ENCODE measurements around the gene CCR2.

DNA sequence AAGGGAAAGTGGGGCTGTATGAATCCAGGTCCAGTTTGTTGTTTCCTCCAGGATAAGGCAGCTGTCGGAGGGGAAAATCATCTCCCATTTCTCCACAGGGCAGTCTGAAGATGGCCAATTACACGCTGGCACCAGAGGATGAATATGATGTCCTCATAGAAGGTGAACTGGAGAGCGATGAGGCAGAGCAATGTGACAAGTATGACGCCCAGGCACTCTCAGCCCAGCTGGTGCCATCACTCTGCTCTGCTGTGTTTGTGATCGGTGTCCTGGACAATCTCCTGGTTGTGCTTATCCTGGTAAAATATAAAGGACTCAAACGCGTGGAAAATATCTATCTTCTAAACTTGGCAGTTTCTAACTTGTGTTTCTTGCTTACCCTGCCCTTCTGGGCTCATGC, 54.1 kb downstream of the CCR2 start:
- TF ChIP-seq, protein P1, sequence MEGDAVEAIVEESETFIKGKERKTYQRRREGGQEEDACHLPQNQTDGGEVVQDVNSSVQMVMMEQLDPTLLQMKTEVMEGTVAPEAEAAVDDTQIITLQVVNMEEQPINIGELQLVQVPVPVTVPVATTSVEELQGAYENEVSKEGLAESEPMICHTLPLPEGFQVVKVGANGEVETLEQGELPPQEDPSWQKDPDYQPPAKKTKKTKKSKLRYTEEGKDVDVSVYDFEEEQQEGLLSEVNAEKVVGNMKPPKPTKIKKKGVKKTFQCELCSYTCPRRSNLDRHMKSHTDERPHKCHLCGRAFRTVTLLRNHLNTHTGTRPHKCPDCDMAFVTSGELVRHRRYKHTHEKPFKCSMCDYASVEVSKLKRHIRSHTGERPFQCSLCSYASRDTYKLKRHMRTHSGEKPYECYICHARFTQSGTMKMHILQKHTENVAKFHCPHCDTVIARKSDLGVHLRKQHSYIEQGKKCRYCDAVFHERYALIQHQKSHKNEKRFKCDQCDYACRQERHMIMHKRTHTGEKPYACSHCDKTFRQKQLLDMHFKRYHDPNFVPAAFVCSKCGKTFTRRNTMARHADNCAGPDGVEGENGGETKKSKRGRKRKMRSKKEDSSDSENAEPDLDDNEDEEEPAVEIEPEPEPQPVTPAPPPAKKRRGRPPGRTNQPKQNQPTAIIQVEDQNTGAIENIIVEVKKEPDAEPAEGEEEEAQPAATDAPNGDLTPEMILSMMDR (IDR thresholded peaks at IDR 0.05 in 8 of 11, conservative IDR thresholded peaks at IDR 0.05 in 3 of 11), result no peak
- no peak for TF ChIP-seq POLR2A (IDR thresholded peaks at IDR 0.05)
